Progenitor cell of endocrine pancreas (in vitro differentiated cells): Measurements from ENCODE around the gene MSL2. TPM values are rescaled to one million over a fixed set of nuclear protein-coding genes. Genes with fewer than 3 reads are reported as not detected.

ENCODE experiments used
- DNase-seq: peaks from one replicate; pipeline ENCODE4 v3.0.0; 2021; ENCODE audit warnings: low spot score; ENCODE audit not compliant: unreplicated experiment
- H3K27ac Mint-ChIP-seq: 2 replicates; pipeline ENCODE4 v1.8.0; 2021; ENCODE audit warnings: mild to moderate bottlenecking, moderate library complexity, mixed read lengths
- H3K27me3 Mint-ChIP-seq: 2 replicates; pipeline ENCODE4 v1.8.0; 2021; ENCODE audit warnings: mixed read lengths
- H3K36me3 Mint-ChIP-seq: 2 replicates; pipeline ENCODE4 v1.8.0; 2022; ENCODE audit warnings: mixed read lengths; ENCODE audit not compliant: insufficient read depth
- H3K4me1 Mint-ChIP-seq: 2 replicates; pipeline ENCODE4 v1.8.0; 2021; ENCODE audit warnings: low read depth, mixed read lengths
- H3K4me3 Mint-ChIP-seq: 2 replicates; pipeline ENCODE4 v1.8.0; 2021; ENCODE audit warnings: low read depth, mild to moderate bottlenecking, moderate library complexity, mixed read lengths
- H3K9me3 Mint-ChIP-seq: 2 replicates; pipeline ENCODE4 v1.8.0; 2021; ENCODE audit warnings: low read depth, mixed read lengths
- CTCF ChIP-seq: fragments of 200-600 bp; sonication (generic); IDR thresholded peaks from one replicate; pipeline ENCODE4 v1.5.0; 2021; ENCODE audit warnings: antibody characterized with exemption, mild to moderate bottlenecking; ENCODE audit not compliant: unreplicated experiment
- total RNA-seq: library from RNA; stranded (reverse); gene quantifications from 2 replicates; pipeline ENCODE4 v1.2.1, GENCODE V29; 2021

The MSL2 gene
- total RNA-seq, 1 donor from 2014 or later = 39.9 TPM

DNA sequence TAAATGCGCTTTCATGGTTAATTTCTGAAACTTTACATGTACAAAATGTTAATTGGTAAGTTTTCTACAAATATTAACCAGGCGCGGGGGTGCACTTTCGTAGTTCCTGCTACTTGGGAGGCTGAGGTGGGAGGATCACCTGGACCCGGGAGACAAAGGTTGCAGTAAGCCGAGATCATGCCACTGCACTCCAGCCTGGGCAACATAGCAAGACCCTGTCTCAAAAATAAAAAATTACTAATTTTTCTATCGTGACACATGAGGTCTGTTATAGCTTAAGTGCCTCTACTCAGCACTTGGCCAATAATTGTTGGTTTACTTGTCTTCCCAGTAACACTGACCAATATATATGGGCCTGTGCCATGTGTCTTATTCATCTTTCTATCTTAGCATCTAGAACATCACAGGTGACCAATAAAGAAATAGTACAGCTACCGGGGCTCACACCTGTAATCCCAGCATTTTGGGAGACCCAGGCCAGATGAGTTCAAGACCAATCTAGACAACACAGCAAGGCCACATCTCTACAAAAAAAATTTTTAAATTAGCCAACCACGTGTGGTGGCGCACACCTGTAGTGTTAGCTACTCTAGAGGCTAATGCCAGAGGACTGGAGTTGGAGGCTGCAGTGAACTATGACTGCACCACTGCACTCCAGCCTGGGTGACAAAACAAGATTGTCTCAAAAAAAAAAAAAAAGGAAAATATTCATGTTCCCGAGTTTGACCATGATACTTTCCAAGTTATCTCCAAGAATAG, 6.1 kb downstream of the MSL2 start:
- no peak overlapping the region for H3K27ac Mint-ChIP-seq
- H3K27me3 Mint-ChIP-seq = no peaks in the 10 kb centered on the region
- no peaks in the 10 kb centered on the region for H3K9me3 Mint-ChIP-seq
- H3K4me1 Mint-ChIP-seq = peaks cover 44% of the 10 kb centered on the region
- TF ChIP-seq CTCF = no peak
- no peak for DNase-seq
- peaks cover 1% of the 10 kb centered on the region for H3K36me3 Mint-ChIP-seq
- no peak overlapping the region for H3K4me3 Mint-ChIP-seq

DNA sequence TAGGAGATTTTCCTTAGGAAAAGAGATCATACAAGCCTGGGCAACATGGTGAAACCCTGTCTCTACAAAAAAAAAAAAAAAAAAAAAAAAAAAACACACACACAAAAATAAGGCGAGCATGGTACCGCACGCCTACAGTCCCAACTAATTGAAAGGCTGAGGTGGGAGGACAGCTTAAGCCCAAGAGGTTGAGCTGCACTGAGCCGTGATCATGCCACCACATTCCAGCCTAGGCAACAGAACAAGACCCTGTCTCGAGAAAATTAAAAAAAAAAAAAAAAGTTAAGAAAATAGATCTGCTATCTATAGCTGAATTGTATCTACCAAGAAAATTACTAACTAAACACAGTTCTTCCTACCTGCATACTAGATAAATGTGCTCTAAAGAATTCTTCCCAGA, 7.1 kb downstream of the MSL2 start:
- Mint-ChIP-seq H3K4me1 (peaks cover 42% of the 10 kb centered on the region), H3K9me3 (no peaks in the 10 kb centered on the region), H3K4me3 (no peak overlapping the region), H3K27ac (peak overlapping the region; percentile 92), H3K36me3 (no peaks in the 10 kb centered on the region), H3K27me3 (no peaks in the 10 kb centered on the region)
- TF ChIP-seq CTCF = no peak
- DNase-seq = no peak

- DNase-seq = no peak
- peaks cover 35% of the 10 kb centered on the region for H3K4me1 Mint-ChIP-seq
- no peaks in the 10 kb centered on the region for H3K9me3 Mint-ChIP-seq
- peak overlapping the region; percentile 69 for H3K27ac Mint-ChIP-seq
- no peaks in the 10 kb centered on the region for H3K36me3 Mint-ChIP-seq
- no peaks in the 10 kb centered on the region for H3K27me3 Mint-ChIP-seq
- no peak for TF ChIP-seq CTCF
- no peak overlapping the region for H3K4me3 Mint-ChIP-seq
Measured at GRCh38 chr3:136187868-136188267, 8.3 kb downstream of the MSL2 start.

- H3K36me3 Mint-ChIP-seq = no peaks in the 10 kb centered on the region
- H3K4me3 Mint-ChIP-seq = no peak overlapping the region
- no peaks in the 10 kb centered on the region for H3K27me3 Mint-ChIP-seq
- DNase-seq = no peak
- H3K9me3 Mint-ChIP-seq = no peaks in the 10 kb centered on the region
- peaks cover 32% of the 10 kb centered on the region for H3K4me1 Mint-ChIP-seq
- TF ChIP-seq CTCF = no peak
- peak overlapping the region; percentile 56 for H3K27ac Mint-ChIP-seq
Measured at GRCh38 chr3:136186846-136187245, 9.3 kb downstream of the MSL2 start.

- peaks cover 28% of the 10 kb centered on the region for H3K4me1 Mint-ChIP-seq
- TF ChIP-seq CTCF = no peak
- no peak for DNase-seq
- H3K4me3 Mint-ChIP-seq = no peak overlapping the region
- no peaks in the 10 kb centered on the region for H3K36me3 Mint-ChIP-seq
- H3K27ac Mint-ChIP-seq = peak overlapping the region; percentile 34
- H3K9me3 Mint-ChIP-seq = no peaks in the 10 kb centered on the region
- H3K27me3 Mint-ChIP-seq = no peaks in the 10 kb centered on the region
Measured at GRCh38 chr3:136186344-136186743, 9.8 kb downstream of the MSL2 start.
